DND-41 (cell line): ENCODE measurements around the gene PI4K2A.

Experiments
- CTCF ChIP-seq: IDR thresholded peaks from 2 replicates; pipeline ENCODE4 v1.5.1; 2012; ENCODE audit warnings: borderline replicate concordance, low read length, moderate library complexity, mild to moderate bottlenecking; ENCODE audit not compliant: poor library complexity, severe bottlenecking; ENCODE audit errors: extremely low read depth
- EZH2 ChIP-seq: IDR thresholded peaks from 3 replicates; pipeline ENCODE4 v1.6.1; 2012; ENCODE audit warnings: borderline replicate concordance, low read depth, mild to moderate bottlenecking, moderate library complexity, low read length, inconsistent platforms; ENCODE audit not compliant: severe bottlenecking

GRCh38 chr10:97708976-97709946 lies 68.8 kb downstream of the PI4K2A start:
- TF ChIP-seq CTCF = peak; percentile 82
- no peak for TF ChIP-seq EZH2
